HG02678 (cell line): ENCODE results near the gene UST.
A peak's percentile ranks its signal among the peaks of the same experiment; 100 is the strongest.
"Not testable (repeated sequence)": the region's sequence is repeated elsewhere in the genome, so short reads cannot be mapped to it uniquely, and the experiment has no call there.

Experiments
- ATAC-seq: cut with Tn5 transposase; IDR thresholded peaks from one replicate; pipeline ENCODE4 v1.9.1; 2021; ENCODE audit warnings: mild to moderate bottlenecking, moderate library complexity; ENCODE audit not compliant: unreplicated experiment

The UST gene

GRCh38 chr6:148764259-148765020 is 17.6 kb downstream of the UST start:
- not testable (repeated sequence) for ATAC-seq

GRCh38 chr6:148765898-148766808 is 19.3 kb downstream of the UST start:
- no peak for ATAC-seq

- ATAC-seq, result no peak
These were observed 21.9 kb downstream of the UST start for GRCh38 chr6:148768646-148769270.

GRCh38 chr6:148769304-148769968 is 22.6 kb downstream of the UST start:
- no peak for ATAC-seq

- ATAC-seq, result peak; percentile 50
These were observed 23.8 kb downstream of the UST start for GRCh38 chr6:148770408-148771211.

GRCh38 chr6:148771212-148771601 is 24.4 kb downstream of the UST start:
- no peak for ATAC-seq

GRCh38 chr6:148771896-148772554 is 25.2 kb downstream of the UST start:
- no peak for ATAC-seq

- ATAC-seq, result no peak
These were observed 28.3 kb downstream of the UST start for GRCh38 chr6:148775161-148775560.

GRCh38 chr6:148776321-148777308 is 29.8 kb downstream of the UST start:
- no peak for ATAC-seq

- ATAC-seq, result no peak
These were observed 32.3 kb downstream of the UST start for GRCh38 chr6:148779142-148779562.

GRCh38 chr6:148780423-148780822 is 33.6 kb downstream of the UST start:
- ATAC-seq, result not testable (repeated sequence)

GRCh38 chr6:148780918-148781436 is 34.1 kb downstream of the UST start:
- peak; percentile 93 for ATAC-seq

- ATAC-seq, result no peak
These were observed 43.1 kb downstream of the UST start for GRCh38 chr6:148789948-148790347.

- ATAC-seq, result no peak
These were observed 43.6 kb downstream of the UST start for GRCh38 chr6:148790404-148790803.

- peak; percentile 64 for ATAC-seq
These were observed 44.0 kb downstream of the UST start for GRCh38 chr6:148790817-148791216.

GRCh38 chr6:148791372-148791771 is 44.5 kb downstream of the UST start:
- no peak for ATAC-seq

- ATAC-seq, result no peak
These were observed 46.9 kb downstream of the UST start for GRCh38 chr6:148793721-148794120.

- ATAC-seq, result no peak
These were observed 48.0 kb downstream of the UST start for GRCh38 chr6:148794797-148795196.
